GM23338 (cell line): ENCODE results near the gene NUBPL. TPM values are rescaled to one million over a fixed set of nuclear protein-coding genes. Genes with fewer than 3 reads are reported as not detected.

Experiments
- ATAC-seq: fragments of 200-7000 bp; cut with Tn5 transposase; 3 replicates; pipeline ENCODE4 v1.9.1; 2020
- DNase-seq: peaks from one replicate; pipeline ENCODE4 v3.0.0-alpha.2; 2015; ENCODE audit warnings: low spot score
- H2AFZ ChIP-seq: fragments of 200-600 bp; sonication (generic); 2 replicates; pipeline ENCODE4 v1.8.0; 2016; ENCODE audit warnings: antibody characterized with exemption, mild to moderate bottlenecking, moderate library complexity
- H3F3A ChIP-seq: fragments of 200-600 bp; sonication (generic); replicated peaks from 2 replicates; pipeline ENCODE4 v1.8.0; 2017; ENCODE audit warnings: antibody characterized with exemption, mixed run types, low read depth
- H3K27ac ChIP-seq: fragments of 200-600 bp; sonication (generic); 2 replicates; pipeline ENCODE4 v1.6.1; 2016; ENCODE audit warnings: low read depth
- H3K27me3 ChIP-seq: fragments of 200-600 bp; sonication (generic); 2 replicates; pipeline ENCODE4 v1.8.0; 2016; ENCODE audit warnings: mild to moderate bottlenecking, mixed run types, moderate library complexity; ENCODE audit not compliant: insufficient read depth
- H3K36me3 ChIP-seq: fragments of 200-600 bp; sonication (generic); 2 replicates; pipeline ENCODE4 v1.8.0; 2016; ENCODE audit warnings: mild to moderate bottlenecking; ENCODE audit not compliant: insufficient read depth
- H3K4me1 ChIP-seq: fragments of 200-600 bp; sonication (generic); 2 replicates; pipeline ENCODE4 v1.8.0; 2016; ENCODE audit warnings: mild to moderate bottlenecking, moderate library complexity; ENCODE audit not compliant: insufficient read depth
- H3K4me2 ChIP-seq: fragments of 200-600 bp; sonication (generic); 2 replicates; pipeline ENCODE4 v1.7.1; 2017; ENCODE audit warnings: mixed run types
- H3K4me3 ChIP-seq: fragments of 200-600 bp; sonication (generic); 2 replicates; pipeline ENCODE4 v1.6.1; 2016; ENCODE audit warnings: mixed run types
- H3K79me2 ChIP-seq: fragments of 200-600 bp; sonication (generic); replicated peaks from 2 replicates; pipeline ENCODE4 v1.8.0; 2017; ENCODE audit warnings: mild to moderate bottlenecking; ENCODE audit not compliant: insufficient read depth
- H3K9me2 ChIP-seq: fragments of 200-600 bp; sonication (generic); 2 replicates; pipeline ENCODE4 v1.8.0; 2017; ENCODE audit not compliant: insufficient read depth
- H4K20me1 ChIP-seq: fragments of 200-600 bp; sonication (generic); replicated peaks from 2 replicates; pipeline ENCODE4 v1.8.0; 2017; ENCODE audit warnings: mild to moderate bottlenecking; ENCODE audit not compliant: insufficient read depth
- H3K27ac Mint-ChIP-seq: 2 replicates; pipeline ENCODE4 v1.8.0; 2020; ENCODE audit warnings: inconsistent platforms, mild to moderate bottlenecking, moderate library complexity, mixed read lengths
- H3K27me3 Mint-ChIP-seq: 3 replicates; pipeline ENCODE4 v1.8.0; 2022; ENCODE audit warnings: low read depth, mild to moderate bottlenecking, moderate library complexity, mixed read lengths, inconsistent platforms; ENCODE audit not compliant: insufficient read depth, poor library complexity
- H3K36me3 Mint-ChIP-seq: 3 replicates; pipeline ENCODE4 v1.8.0; 2021; ENCODE audit warnings: low read depth, mild to moderate bottlenecking, inconsistent platforms, moderate library complexity, mixed read lengths
- H3K4me1 Mint-ChIP-seq: 3 replicates; pipeline ENCODE4 v1.8.0; 2020; ENCODE audit warnings: mild to moderate bottlenecking, inconsistent platforms, mixed read lengths
- H3K4me3 Mint-ChIP-seq: 3 replicates; pipeline ENCODE4 v1.8.0; 2021; ENCODE audit warnings: moderate library complexity, mild to moderate bottlenecking, inconsistent platforms, mixed read lengths
- H3K9me3 Mint-ChIP-seq: 3 replicates; pipeline ENCODE4 v1.8.0; 2020; ENCODE audit warnings: moderate library complexity, mild to moderate bottlenecking, inconsistent platforms, mixed read lengths
- CREB1 ChIP-seq: fragments of 250-450 bp; sonication (Bioruptor Pico); IDR thresholded peaks from 2 replicates; pipeline ENCODE4 v1.5.0; 2020; ENCODE audit warnings: low read depth, mild to moderate bottlenecking, moderate library complexity
- NANOG ChIP-seq: IDR thresholded peaks from 2 replicates; pipeline ENCODE4 v1.6.1; 2016; ENCODE audit warnings: antibody characterized with exemption, borderline replicate concordance
- REST ChIP-seq: IDR thresholded peaks from one replicate; pipeline ENCODE4 v1.6.1; 2018; ENCODE audit warnings: antibody characterized with exemption; ENCODE audit not compliant: unreplicated experiment
- ZNF114 ChIP-seq: fragments of 250-450 bp; sonication (Bioruptor Pico); IDR thresholded peaks from 2 replicates; pipeline ENCODE4 v1.5.0; 2020; ENCODE audit warnings: mild to moderate bottlenecking, moderate library complexity
- ZNF331 ChIP-seq: fragments of 250-450 bp; sonication (Bioruptor Pico); IDR thresholded peaks from 2 replicates; pipeline ENCODE4 v1.5.0; 2020; ENCODE audit warnings: low read depth, mild to moderate bottlenecking, moderate library complexity
- polyA plus RNA-seq: library from polyadenylated mRNA; unstranded; fragments of >200 nt; fragmentation: Nextera tagmentation; extraction: Ambion mirVana; gene quantifications from 2 replicates; pipeline ENCODE4 v1.2.1, GENCODE V29; 2016
- total RNA-seq: library from RNA; depleted of rRNA; stranded (reverse); fragments of >200 nt; shearing (Covaris generic); gene quantifications from 2 replicates; pipeline ENCODE4 v1.2.3, GENCODE V29; 2014
- TF ChIP-seq, protein P1 (sequence below): fragments of 250-450 bp; sonication (Bioruptor Pico); IDR thresholded peaks from 2 replicates; pipeline ENCODE4 v1.5.0; 2020; ENCODE audit warnings: mild to moderate bottlenecking, moderate library complexity

Gene NUBPL
- total and polyA plus RNA-seq, 2 experiments from 2014 or later: 6.1 to 20.7 TPM

GRCh38 chr14:31854508-31855075, 293.4 kb downstream of the NUBPL start:
- Histone ChIP-seq H3K79me2 (no peaks in the 10 kb centered on the region), H3K36me3 (0 out of 2 replicates have a peak, but pooled peaks cover 3% of the 10 kb centered on the region), H4K20me1 (no peaks in the 10 kb centered on the region), H3K4me2 (no peak overlapping the region), H3K9me2 (0 out of 2 replicates have a peak, but pooled peaks cover 4% of the 10 kb centered on the region), H3K4me1 (no peaks in the 10 kb centered on the region), H3K27ac (no peak overlapping the region), H2AFZ (no peak overlapping the region), H3K4me3 (no peak overlapping the region), H3F3A (no peaks in the 10 kb centered on the region), H3K27me3 (no peaks in the 10 kb centered on the region)
- H3K27me3 Mint-ChIP-seq: no peaks in the 10 kb centered on the region
- H3K9me3 Mint-ChIP-seq: peaks cover 5% of the 10 kb centered on the region; the same call in 2 of the 3 replicates
- H3K4me1 Mint-ChIP-seq: no peaks in the 10 kb centered on the region
- no peak for DNase-seq
- no peak overlapping the region for H3K27ac Mint-ChIP-seq
- peaks cover 3% of the 10 kb centered on the region; the same call in 2 of the 3 replicates for H3K36me3 Mint-ChIP-seq
- no peak overlapping the region for H3K4me3 Mint-ChIP-seq
- TF ChIP-seq REST (no peak), ZNF331 (CRISPR knock-in tag) (no peak), CREB1 (no peak), NANOG (no peak), ZNF114 (CRISPR knock-in tag) (no peak)
- TF ChIP-seq, protein P1, sequence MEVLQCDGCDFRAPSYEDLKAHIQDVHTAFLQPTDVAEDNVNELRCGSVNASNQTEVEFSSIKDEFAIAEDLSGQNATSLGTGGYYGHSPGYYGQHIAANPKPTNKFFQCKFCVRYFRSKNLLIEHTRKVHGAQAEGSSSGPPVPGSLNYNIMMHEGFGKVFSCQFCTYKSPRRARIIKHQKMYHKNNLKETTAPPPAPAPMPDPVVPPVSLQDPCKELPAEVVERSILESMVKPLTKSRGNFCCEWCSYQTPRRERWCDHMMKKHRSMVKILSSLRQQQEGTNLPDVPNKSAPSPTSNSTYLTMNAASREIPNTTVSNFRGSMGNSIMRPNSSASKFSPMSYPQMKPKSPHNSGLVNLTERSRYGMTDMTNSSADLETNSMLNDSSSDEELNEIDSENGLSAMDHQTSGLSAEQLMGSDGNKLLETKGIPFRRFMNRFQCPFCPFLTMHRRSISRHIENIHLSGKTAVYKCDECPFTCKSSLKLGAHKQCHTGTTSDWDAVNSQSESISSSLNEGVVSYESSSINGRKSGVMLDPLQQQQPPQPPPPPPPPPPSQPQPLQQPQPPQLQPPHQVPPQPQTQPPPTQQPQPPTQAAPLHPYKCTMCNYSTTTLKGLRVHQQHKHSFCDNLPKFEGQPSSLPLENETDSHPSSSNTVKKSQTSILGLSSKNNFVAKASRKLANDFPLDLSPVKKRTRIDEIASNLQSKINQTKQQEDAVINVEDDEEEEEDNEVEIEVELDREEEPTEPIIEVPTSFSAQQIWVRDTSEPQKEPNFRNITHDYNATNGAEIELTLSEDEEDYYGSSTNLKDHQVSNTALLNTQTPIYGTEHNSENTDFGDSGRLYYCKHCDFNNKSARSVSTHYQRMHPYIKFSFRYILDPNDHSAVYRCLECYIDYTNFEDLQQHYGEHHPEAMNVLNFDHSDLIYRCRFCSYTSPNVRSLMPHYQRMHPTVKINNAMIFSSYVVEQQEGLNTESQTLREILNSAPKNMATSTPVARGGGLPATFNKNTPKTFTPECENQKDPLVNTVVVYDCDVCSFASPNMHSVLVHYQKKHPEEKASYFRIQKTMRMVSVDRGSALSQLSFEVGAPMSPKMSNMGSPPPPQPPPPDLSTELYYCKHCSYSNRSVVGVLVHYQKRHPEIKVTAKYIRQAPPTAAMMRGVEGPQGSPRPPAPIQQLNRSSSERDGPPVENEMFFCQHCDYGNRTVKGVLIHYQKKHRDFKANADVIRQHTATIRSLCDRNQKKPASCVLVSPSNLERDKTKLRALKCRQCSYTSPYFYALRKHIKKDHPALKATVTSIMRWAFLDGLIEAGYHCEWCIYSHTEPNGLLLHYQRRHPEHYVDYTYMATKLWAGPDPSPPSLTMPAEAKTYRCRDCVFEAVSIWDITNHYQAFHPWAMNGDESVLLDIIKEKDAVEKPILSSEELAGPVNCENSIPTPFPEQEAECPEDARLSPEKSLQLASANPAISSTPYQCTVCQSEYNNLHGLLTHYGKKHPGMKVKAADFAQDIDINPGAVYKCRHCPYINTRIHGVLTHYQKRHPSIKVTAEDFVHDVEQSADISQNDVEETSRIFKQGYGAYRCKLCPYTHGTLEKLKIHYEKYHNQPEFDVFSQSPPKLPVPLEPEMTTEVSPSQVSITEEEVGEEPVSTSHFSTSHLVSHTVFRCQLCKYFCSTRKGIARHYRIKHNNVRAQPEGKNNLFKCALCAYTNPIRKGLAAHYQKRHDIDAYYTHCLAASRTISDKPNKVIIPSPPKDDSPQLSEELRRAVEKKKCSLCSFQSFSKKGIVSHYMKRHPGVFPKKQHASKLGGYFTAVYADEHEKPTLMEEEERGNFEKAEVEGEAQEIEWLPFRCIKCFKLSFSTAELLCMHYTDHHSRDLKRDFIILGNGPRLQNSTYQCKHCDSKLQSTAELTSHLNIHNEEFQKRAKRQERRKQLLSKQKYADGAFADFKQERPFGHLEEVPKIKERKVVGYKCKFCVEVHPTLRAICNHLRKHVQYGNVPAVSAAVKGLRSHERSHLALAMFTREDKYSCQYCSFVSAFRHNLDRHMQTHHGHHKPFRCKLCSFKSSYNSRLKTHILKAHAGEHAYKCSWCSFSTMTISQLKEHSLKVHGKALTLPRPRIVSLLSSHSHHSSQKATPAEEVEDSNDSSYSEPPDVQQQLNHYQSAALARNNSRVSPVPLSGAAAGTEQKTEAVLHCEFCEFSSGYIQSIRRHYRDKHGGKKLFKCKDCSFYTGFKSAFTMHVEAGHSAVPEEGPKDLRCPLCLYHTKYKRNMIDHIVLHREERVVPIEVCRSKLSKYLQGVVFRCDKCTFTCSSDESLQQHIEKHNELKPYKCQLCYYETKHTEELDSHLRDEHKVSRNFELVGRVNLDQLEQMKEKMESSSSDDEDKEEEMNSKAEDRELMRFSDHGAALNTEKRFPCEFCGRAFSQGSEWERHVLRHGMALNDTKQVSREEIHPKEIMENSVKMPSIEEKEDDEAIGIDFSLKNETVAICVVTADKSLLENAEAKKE: no peak
- ATAC-seq: no peak
